Measurements from ENCODE around the gene S100A9.

DNA sequence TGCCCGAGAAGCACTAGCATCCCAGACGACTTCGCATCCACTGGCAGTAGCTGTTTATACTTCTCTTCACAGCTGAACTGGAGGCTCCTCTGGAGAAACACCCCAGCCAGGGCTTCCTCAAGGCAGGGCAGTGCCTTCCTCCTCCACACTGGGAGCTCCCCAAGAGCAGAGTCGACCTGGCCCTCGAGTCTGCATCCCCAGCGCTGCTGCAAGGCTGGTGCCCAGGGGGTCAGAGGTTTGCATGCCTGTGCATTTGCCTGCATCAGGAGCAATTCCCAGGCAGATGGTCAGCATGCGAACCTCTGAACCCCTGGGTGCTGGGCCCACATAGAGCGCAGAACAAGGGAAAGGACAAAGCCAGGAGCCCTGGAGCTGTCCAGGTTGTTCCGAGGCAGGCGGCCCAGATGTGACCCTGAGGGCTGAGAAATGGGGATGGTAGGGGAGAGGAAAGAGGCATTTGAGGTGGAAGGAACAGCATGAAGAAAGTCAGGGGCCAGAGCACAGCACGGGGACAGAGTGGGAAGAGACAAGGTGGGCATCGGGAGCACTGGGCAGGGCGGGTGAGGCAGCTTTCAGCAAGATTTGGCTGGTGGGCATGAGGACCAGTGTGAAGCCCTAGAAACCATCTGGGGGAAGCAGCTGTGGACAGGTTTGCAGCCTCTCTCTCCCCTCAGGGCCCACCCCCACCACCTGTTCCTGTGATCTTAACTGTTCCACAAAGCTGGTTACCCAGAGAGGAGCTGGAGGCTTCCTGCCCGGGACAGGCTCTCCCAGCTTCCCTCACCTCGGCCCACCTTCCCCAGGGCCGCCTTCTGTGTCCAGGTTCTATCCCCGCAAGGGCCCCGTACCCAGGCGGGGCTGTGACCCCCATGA is 39.6 kb downstream of the S100A9 start:
- TF ChIP-seq TCF12 (IDR thresholded peaks at IDR 0.05; ENCODE audit: low read depth) (no peak), FOXM1 (IDR thresholded peaks at IDR 0.05; ENCODE audit: borderline replicate concordance, low read depth) (no peak)
- TF ChIP-seq, protein P1, sequence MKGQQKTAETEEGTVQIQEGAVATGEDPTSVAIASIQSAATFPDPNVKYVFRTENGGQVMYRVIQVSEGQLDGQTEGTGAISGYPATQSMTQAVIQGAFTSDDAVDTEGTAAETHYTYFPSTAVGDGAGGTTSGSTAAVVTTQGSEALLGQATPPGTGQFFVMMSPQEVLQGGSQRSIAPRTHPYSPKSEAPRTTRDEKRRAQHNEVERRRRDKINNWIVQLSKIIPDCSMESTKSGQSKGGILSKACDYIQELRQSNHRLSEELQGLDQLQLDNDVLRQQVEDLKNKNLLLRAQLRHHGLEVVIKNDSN (IDR thresholded peaks at IDR 0.05): no peak
- TF ChIP-seq, protein P2, sequence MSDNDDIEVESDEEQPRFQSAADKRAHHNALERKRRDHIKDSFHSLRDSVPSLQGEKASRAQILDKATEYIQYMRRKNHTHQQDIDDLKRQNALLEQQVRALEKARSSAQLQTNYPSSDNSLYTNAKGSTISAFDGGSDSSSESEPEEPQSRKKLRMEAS (IDR thresholded peaks at IDR 0.05): no peak
